Endodermal cell (in vitro differentiated cells): ENCODE measurements around the gene BAIAP2L2. TPM values are rescaled to one million over a fixed set of nuclear protein-coding genes. Genes with fewer than 3 reads are reported as not detected.
A peak's percentile ranks its signal among the peaks of the same experiment; 100 is the strongest.

Source experiments
- DNase-seq: peaks from one replicate; pipeline ENCODE4 v3.0.0-alpha.2; 2017
- H3K27ac ChIP-seq: 2 replicates; pipeline ENCODE4 v1.5.1; 2013; ENCODE audit warnings: mild to moderate bottlenecking, low read depth, low read length, moderate library complexity
- H3K27me3 ChIP-seq: 2 replicates; pipeline ENCODE4 v1.6.1; 2013; ENCODE audit warnings: mild to moderate bottlenecking, low read length, moderate library complexity; ENCODE audit not compliant: insufficient read depth, control insufficient read depth, poor library complexity, severe bottlenecking
- H3K36me3 ChIP-seq: 2 replicates; pipeline ENCODE4 v1.7.0; 2013; ENCODE audit warnings: mild to moderate bottlenecking, low read length, moderate library complexity; ENCODE audit not compliant: control insufficient read depth, insufficient read depth
- H3K4me1 ChIP-seq: one replicate; pipeline ENCODE4 v1.7.0; 2013; ENCODE audit warnings: low read length; ENCODE audit not compliant: control insufficient read depth, insufficient read depth
- H3K4me3 ChIP-seq: 2 replicates; pipeline ENCODE4 v1.5.1; 2013; ENCODE audit warnings: mild to moderate bottlenecking, low read length, moderate library complexity
- H3K9ac ChIP-seq: 2 replicates; pipeline ENCODE4 v1.6.1; 2013; ENCODE audit warnings: mild to moderate bottlenecking, low read length, moderate library complexity; ENCODE audit not compliant: poor library complexity, severe bottlenecking; ENCODE audit errors: extremely low read depth
- H3K9me3 ChIP-seq: 2 replicates; pipeline ENCODE4 v1.6.1; 2013; ENCODE audit warnings: mild to moderate bottlenecking, low read length, moderate library complexity; ENCODE audit not compliant: control insufficient read depth
- H3K27ac Mint-ChIP-seq: 2 replicates; pipeline ENCODE4 v1.8.0; 2020; ENCODE audit warnings: mixed read lengths
- H3K27me3 Mint-ChIP-seq: 2 replicates; pipeline ENCODE4 v1.8.0; 2021; ENCODE audit warnings: mild to moderate bottlenecking, mixed read lengths; ENCODE audit not compliant: insufficient read depth
- H3K36me3 Mint-ChIP-seq: 2 replicates; pipeline ENCODE4 v1.8.0; 2020; ENCODE audit warnings: low read depth, mixed read lengths
- H3K4me1 Mint-ChIP-seq: 2 replicates; pipeline ENCODE4 v1.8.0; 2020; ENCODE audit warnings: mixed read lengths
- H3K4me3 Mint-ChIP-seq: 2 replicates; pipeline ENCODE4 v1.8.0; 2020; ENCODE audit warnings: mild to moderate bottlenecking, moderate library complexity, mixed read lengths
- H3K9me3 Mint-ChIP-seq: 2 replicates; pipeline ENCODE4 v1.8.0; 2020; ENCODE audit warnings: mild to moderate bottlenecking, mixed read lengths
- CTCF ChIP-seq: fragments of 200-600 bp; sonication (generic); conservative IDR thresholded peaks from 2 replicates; pipeline ENCODE4 v1.5.0; 2021; ENCODE audit warnings: antibody characterized with exemption, mild to moderate bottlenecking
- WGBS, 2 experiments: methylation state at CpG; one replicate each; pipeline versions ENCODE4 v1.1.5 to v1.1.7; 2013; ENCODE audit warnings: missing lambda C conversion rate in 2 of 2, mixed read lengths in 1 of 2; ENCODE audit not compliant: insufficient coverage in 1 of 2, insufficient read length in 1 of 2; 5-methylcytosine and 5-hydroxymethylcytosine counted together
- total RNA-seq, 2 donors: library from RNA; stranded (reverse); fragmentation: NEBNext Ultra II Directional in 1 of 2; extraction: Animal tissue kit (Norgen Biotek cat#: 25700) in 1 of 2; gene quantifications; 2 replicates in 1 of 2; 3 replicates in 1 of 2; pipeline ENCODE4 v1.2.1, GENCODE V29; 2021

Gene BAIAP2L2
- total RNA-seq, 2 donors from 2014 or later = 1.4 to 3.7 TPM

GRCh38 chr22:38103641-38104040 is 6.8 kb downstream of the BAIAP2L2 start:
- no peak for DNase-seq
- no peaks in the 10 kb centered on the region for H3K4me1 ChIP-seq
- Mint-ChIP-seq H3K27me3 (no peaks in the 10 kb centered on the region), H3K4me3 (no peak overlapping the region), H3K9me3 (no peaks in the 10 kb centered on the region), H3K36me3 (no peaks in the 10 kb centered on the region), H3K4me1 (no peaks in the 10 kb centered on the region), H3K27ac (no peak overlapping the region)
- no peaks in the 10 kb centered on the region for H3K9me3 ChIP-seq
- H3K4me3 ChIP-seq = no peak overlapping the region
- 94 to 98% methylated on average over 5 to 6 of the region's 8 CpGs for WGBS, 2 experiments
- no peak overlapping the region for H3K9ac ChIP-seq
- no peak overlapping the region for H3K27ac ChIP-seq
- no peak for TF ChIP-seq CTCF
- H3K27me3 ChIP-seq = no peaks in the 10 kb centered on the region
- no peaks in the 10 kb centered on the region for H3K36me3 ChIP-seq

- Histone ChIP-seq H3K4me1 (no peaks in the 10 kb centered on the region), H3K27ac (no peak overlapping the region), H3K36me3 (no peaks in the 10 kb centered on the region), H3K4me3 (no peak overlapping the region), H3K27me3 (no peaks in the 10 kb centered on the region), H3K9ac (no peak overlapping the region), H3K9me3 (no peaks in the 10 kb centered on the region)
- peaks cover 4% of the 10 kb centered on the region for H3K4me1 Mint-ChIP-seq
- WGBS, 2 experiments = 87 to 90% methylated on average over 7 to 9 of the region's 9 CpGs
- no peak for TF ChIP-seq CTCF
- H3K27ac Mint-ChIP-seq = no peak overlapping the region
- no peak for DNase-seq
- H3K27me3 Mint-ChIP-seq = no peaks in the 10 kb centered on the region
- no peaks in the 10 kb centered on the region for H3K36me3 Mint-ChIP-seq
- H3K9me3 Mint-ChIP-seq = no peaks in the 10 kb centered on the region
- H3K4me3 Mint-ChIP-seq = no peak overlapping the region
Observed at GRCh38 chr22:38098410-38099249, 11.9 kb downstream of the BAIAP2L2 start.

- Histone ChIP-seq H3K27ac (no peak overlapping the region), H3K9ac (no peak overlapping the region), H3K27me3 (no peaks in the 10 kb centered on the region), H3K4me1 (no peaks in the 10 kb centered on the region), H3K36me3 (no peaks in the 10 kb centered on the region), H3K4me3 (peak overlapping the region; percentile 67), H3K9me3 (no peaks in the 10 kb centered on the region)
- H3K27me3 Mint-ChIP-seq = no peaks in the 10 kb centered on the region
- WGBS, 2 experiments = 16 to 22% methylated on average over 7 to 30 of the region's 32 CpGs
- H3K9me3 Mint-ChIP-seq = no peaks in the 10 kb centered on the region
- H3K27ac Mint-ChIP-seq = no peak overlapping the region
- TF ChIP-seq CTCF = peak; percentile 80
- DNase-seq = peak; percentile 95
- H3K4me3 Mint-ChIP-seq = peak overlapping the region; percentile 51
- H3K36me3 Mint-ChIP-seq = no peaks in the 10 kb centered on the region
- peaks cover 4% of the 10 kb centered on the region for H3K4me1 Mint-ChIP-seq
Observed at GRCh38 chr22:38097557-38098409, 12.7 kb downstream of the BAIAP2L2 start.
